Neural crest cell (in vitro differentiated cells): ENCODE measurements around the gene ZCCHC2. TPM values are rescaled to one million over a fixed set of nuclear protein-coding genes. Genes with fewer than 3 reads are reported as not detected.

Experiments
- DNase-seq: peaks from one replicate; pipeline ENCODE4 v3.0.0; 2021; ENCODE audit warnings: low read depth, mixed read lengths, low spot score
- H3K27ac Mint-ChIP-seq: one replicate; pipeline ENCODE4 v1.8.0; 2021; ENCODE audit warnings: mild to moderate bottlenecking, mixed read lengths; ENCODE audit not compliant: unreplicated experiment
- H3K27me3 Mint-ChIP-seq: 2 replicates; pipeline ENCODE4 v1.8.0; 2021; ENCODE audit warnings: low read depth, mild to moderate bottlenecking, mixed read lengths
- H3K36me3 Mint-ChIP-seq: 2 replicates; pipeline ENCODE4 v1.8.0; 2021; ENCODE audit warnings: low read depth, mild to moderate bottlenecking, mixed read lengths
- H3K4me1 Mint-ChIP-seq: 2 replicates; pipeline ENCODE4 v1.8.0; 2021; ENCODE audit warnings: mixed read lengths
- H3K4me3 Mint-ChIP-seq: one replicate; pipeline ENCODE4 v1.8.0; 2021; ENCODE audit warnings: mild to moderate bottlenecking, mixed read lengths
- H3K9me3 Mint-ChIP-seq: 2 replicates; pipeline ENCODE4 v1.8.0; 2021; ENCODE audit warnings: mixed read lengths
- CTCF ChIP-seq: fragments of 200-600 bp; sonication (generic); conservative IDR thresholded peaks from 2 replicates; pipeline ENCODE4 v1.5.0; 2021; ENCODE audit warnings: antibody characterized with exemption, mild to moderate bottlenecking
- total RNA-seq: library from RNA; stranded (reverse); gene quantifications from 2 replicates; pipeline ENCODE4 v1.2.1, GENCODE V29; 2021

Gene ZCCHC2
- total RNA-seq, 1 donor from 2014 or later = 14.7 TPM

DNA sequence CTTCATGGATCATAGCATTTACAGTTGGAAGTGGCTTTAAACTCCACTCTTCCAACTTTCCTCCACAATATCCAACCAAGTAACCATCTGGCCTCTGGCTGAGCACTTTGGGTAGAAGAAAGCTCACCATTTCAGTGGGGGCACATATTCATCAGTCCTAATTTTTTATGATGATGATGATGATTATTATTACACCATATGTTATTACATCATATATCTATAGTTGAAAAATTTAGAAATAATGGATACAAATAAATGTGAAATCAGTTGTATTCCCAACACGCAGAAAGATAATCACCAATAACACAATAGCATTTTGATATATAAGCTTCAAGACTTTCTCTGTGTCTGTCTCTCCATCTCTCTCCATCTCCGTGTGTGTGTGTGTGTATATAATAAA is 26.6 kb upstream of the ZCCHC2 start:
- Mint-ChIP-seq H3K36me3 (no peaks in the 10 kb centered on the region), H3K27ac (no peak overlapping the region), H3K27me3 (no peaks in the 10 kb centered on the region), H3K9me3 (no peaks in the 10 kb centered on the region), H3K4me1 (peaks cover 19% of the 10 kb centered on the region), H3K4me3 (no peak overlapping the region)
- no peak for DNase-seq
- TF ChIP-seq CTCF = no peak

DNA sequence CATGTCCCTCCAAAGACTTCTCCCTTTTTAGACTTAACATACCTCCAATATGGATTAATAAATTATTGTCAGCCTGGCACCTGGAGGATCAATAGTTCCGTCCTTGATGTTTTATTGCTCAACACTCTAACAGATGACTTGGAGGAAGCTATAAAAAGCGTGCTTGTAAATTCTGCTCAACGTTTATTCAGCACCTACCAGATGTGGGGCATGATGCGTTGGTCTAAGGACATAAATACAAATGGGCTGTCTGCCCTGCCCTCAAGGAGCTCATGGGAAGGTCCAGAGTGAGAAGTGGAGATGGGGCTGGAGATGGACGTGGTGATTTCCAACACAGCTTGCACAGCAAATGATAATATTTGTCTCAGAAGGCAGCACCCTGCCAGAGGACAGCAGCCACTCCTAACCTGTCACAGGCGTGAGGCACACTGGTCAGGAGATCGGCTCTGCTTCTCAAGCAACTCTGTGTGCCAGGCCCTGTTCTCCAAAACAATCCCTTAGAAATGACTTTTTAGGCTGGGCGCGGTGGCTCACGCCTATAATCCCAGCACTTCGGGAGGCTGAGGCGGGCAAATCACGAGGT is 25.5 kb upstream of the ZCCHC2 start:
- Mint-ChIP-seq H3K4me3 (no peak overlapping the region), H3K27me3 (no peaks in the 10 kb centered on the region), H3K4me1 (peaks cover 19% of the 10 kb centered on the region), H3K36me3 (peaks cover 2% of the 10 kb centered on the region), H3K27ac (no peak overlapping the region), H3K9me3 (peaks cover 2% of the 10 kb centered on the region)
- DNase-seq = no peak
- TF ChIP-seq CTCF = no peak

GRCh38 chr18:62498616-62499262 is 24.1 kb upstream of the ZCCHC2 start:
- Mint-ChIP-seq H3K4me1 (peaks cover 19% of the 10 kb centered on the region), H3K27ac (peak overlapping the region; percentile 87), H3K36me3 (peaks cover 6% of the 10 kb centered on the region), H3K4me3 (peak overlapping the region; percentile 11), H3K9me3 (peaks cover 8% of the 10 kb centered on the region), H3K27me3 (no peaks in the 10 kb centered on the region)
- no peak for TF ChIP-seq CTCF
- DNase-seq = no peak

DNA sequence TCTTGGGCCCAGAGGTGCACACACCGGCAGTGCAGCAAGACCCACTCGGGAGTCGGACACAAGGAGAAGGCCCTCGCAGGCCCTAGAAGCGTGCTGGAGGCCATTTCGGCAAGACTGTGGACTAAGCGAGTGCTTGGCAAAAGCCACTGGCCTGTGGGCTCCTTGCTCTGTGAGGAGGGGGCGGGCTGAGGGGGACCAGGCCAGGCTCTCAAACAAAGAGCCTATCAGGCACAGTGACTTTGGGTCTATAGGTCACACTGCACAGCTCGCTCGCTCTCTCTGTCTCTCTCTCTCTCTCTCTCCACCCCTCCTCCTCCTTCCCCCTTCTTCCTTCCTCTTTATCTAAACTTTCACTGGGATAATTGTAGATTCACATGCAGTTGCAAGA is 23.6 kb upstream of the ZCCHC2 start:
- TF ChIP-seq CTCF = no peak
- H3K27me3 Mint-ChIP-seq = no peaks in the 10 kb centered on the region
- H3K4me3 Mint-ChIP-seq = peak overlapping the region; percentile 4
- peak; percentile 36 for DNase-seq
- H3K9me3 Mint-ChIP-seq = peaks cover 8% of the 10 kb centered on the region
- peaks cover 6% of the 10 kb centered on the region for H3K36me3 Mint-ChIP-seq
- peaks cover 19% of the 10 kb centered on the region for H3K4me1 Mint-ChIP-seq
- peak overlapping the region; percentile 87 for H3K27ac Mint-ChIP-seq

GRCh38 chr18:62500174-62500573 is 22.7 kb upstream of the ZCCHC2 start:
- no peak for TF ChIP-seq CTCF
- H3K27ac Mint-ChIP-seq = peak overlapping the region; percentile 93
- H3K27me3 Mint-ChIP-seq = no peaks in the 10 kb centered on the region
- no peak overlapping the region for H3K4me3 Mint-ChIP-seq
- DNase-seq = no peak
- H3K4me1 Mint-ChIP-seq = peaks cover 19% of the 10 kb centered on the region
- peaks cover 8% of the 10 kb centered on the region for H3K9me3 Mint-ChIP-seq
- H3K36me3 Mint-ChIP-seq = peaks cover 6% of the 10 kb centered on the region
